NCI-H2029 treated with DMSO at 0.1 percent for 48 hours (cell line): Measurements from ENCODE around the gene LOC128125822.
"Not testable (repeated sequence)": the region's sequence is repeated elsewhere in the genome, so short reads cannot be mapped to it uniquely, and the experiment has no call there.

Experiments
- DNase-seq: peaks from one replicate; lab custom pipeline; 2025; lab: John Stamatoyannopoulos, UW

LOC128125822 gene

DNA sequence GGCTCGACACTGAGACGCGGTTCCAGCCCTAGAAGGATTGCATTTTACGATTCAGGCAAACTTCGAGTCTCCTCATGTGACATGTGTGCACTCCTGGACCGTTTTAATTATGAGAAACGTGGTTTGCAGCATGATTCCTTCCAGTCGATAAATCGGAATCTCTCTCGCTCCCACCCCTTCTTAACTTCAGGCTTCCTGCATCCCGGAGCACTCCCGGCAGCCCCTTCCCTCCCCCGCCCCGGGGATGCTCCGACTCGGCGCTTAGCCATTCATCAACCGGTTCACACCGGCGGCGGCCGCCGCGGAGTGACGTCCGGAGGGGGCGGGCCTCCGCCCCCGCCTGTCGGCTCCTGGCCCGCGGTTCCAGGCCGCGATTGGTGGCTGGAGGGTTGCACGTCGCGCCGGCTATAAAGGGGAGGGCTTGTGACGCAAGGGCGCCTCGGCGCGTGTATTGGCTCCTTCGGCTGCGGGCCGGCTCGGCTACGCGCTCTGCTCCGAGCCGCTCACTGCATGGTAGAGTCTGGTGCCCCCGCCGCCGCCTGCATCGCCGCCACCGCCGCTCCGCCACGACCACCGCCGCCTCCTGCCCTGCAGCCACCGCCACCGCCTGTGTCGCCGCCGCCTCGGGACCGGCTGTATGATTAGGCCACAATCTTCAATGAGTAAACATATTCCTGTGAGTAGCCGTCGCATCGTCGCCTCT lies at the start of gene LOC128125822, which contains the start of gene PTP4A1:
Gene LOC128125822, plus strand, starts transcription at position 437 of the 703 bp plus-strand sequence.
Gene PTP4A1, plus strand, starts transcription at position 437 of the 703 bp plus-strand sequence. CDS start 4,401 bp downstream, outside the sequence.
- peak; percentile 85 for DNase-seq

- not testable (repeated sequence) for DNase-seq
Observed at GRCh38 chr6:63522911-63523287, 49.4 kb upstream of the LOC128125822 start.

GRCh38 chr6:63523630-63524029 lies 48.6 kb upstream of the LOC128125822 start:
- DNase-seq, result no peak

DNA sequence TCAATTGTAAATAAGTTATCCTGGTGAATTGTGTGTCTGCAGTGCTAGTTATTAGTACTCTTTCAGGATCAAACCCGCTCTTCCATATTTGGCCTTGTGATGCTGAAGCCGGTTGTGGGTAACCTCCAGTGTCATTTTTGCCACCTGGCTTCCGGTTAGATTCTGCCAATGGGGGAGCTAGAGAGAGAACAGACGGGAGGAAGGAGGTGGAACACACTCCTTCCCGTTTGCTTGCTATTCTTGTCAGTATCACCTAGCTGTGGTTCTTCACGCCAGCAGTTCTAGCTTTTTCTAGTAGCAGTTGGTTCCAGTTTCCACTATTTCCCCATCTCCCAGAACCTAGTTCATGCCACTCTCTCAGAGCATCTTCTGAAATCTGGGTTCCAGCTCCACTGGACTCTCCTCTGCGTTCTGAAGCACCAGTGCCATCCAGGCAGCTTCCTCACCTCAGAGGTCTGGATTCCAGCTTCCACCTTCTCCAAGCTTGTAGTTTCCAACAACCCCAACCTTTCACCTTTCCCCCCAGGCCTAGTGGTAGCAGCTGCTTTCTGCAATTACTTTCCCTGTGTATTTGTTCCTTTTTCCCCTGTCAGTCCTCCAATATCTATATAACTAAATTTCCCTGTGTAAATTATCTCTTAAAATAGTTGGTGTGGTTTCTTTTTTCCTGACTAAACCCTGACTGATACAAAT lies 46.9 kb upstream of the LOC128125822 start:
- no peak for DNase-seq

- DNase-seq, result no peak
Observed at GRCh38 chr6:63526931-63527330, 45.3 kb upstream of the LOC128125822 start.

- DNase-seq, result no peak
Observed at GRCh38 chr6:63527658-63528514, 44.4 kb upstream of the LOC128125822 start.

DNA sequence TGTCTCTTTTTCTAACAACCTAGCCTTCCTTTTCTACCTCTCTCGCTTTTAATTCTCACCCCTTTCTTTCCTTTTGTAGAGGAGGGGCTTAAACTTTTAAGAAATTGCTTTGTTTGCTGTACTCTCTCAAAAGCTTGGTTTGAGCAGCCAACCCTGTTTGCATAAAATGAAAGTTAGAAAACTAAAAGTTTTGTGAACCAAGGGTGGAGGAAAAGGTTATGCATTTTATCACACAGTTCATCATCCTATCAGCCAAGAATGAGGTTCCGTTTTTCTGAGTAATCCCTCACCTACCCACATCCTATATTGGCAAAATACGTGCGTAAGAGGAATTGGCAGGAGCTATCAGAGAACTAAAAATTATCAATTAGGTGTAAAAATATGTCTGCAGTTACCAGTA lies 42.8 kb upstream of the LOC128125822 start:
- DNase-seq, result no peak

- DNase-seq, result no peak
Observed at GRCh38 chr6:63530182-63530581, 42.1 kb upstream of the LOC128125822 start.

DNA sequence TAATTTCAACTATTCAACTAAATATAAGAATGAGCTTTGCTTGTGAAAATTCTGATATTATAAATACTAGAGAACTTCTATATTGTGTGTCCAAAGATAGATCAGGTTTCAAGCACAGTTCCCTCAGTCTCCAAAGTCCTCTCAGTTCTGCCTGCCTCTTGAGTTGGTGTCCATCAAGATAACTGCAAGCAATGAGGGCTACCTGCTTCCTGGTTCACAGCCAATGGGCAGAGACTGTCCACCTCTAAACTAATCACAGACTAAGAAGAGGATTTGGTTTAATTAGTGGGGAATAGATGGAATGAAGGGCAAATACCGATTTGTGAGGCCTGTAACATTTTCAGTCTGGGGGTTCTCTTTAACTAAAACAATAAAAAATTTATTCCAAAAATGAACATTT lies 41.3 kb upstream of the LOC128125822 start:
- DNase-seq, result no peak

DNA sequence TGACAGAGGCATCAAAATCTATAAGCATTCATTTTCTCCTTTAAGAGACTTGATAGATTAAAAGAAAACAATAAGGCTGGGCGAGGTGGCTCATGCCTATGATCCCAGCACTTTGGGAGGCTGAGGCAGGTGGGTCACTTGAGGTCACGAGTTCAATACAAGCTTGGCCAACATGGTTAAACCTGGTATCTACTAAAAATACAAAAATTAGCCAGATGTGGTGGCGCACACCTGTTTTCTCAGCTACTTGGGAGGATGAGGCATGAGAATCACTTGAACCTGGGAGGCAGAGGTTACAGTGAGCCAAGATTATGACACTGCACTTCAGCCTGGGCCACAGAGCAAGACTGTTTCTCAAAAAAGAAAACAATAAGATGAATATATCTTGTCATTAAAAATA lies 39.3 kb upstream of the LOC128125822 start:
- no peak for DNase-seq

DNA sequence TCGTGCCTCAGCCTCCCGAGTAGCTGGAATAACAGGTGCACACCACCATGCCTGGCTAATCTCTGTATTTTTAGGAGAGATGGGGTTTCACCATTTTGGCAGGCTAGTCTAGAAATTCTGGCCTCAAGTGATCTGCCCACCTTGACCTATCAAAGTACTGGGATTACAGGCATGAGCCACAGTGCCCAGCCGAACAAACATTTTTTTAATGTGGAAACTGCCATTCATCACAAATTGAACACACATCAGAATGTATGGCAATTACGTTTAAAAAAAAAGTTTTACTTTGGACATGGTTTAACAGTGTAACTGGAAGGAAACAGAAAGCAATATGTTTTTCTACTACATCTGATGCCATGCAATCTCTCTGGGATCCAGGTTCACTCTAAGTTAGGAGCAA lies 38.3 kb upstream of the LOC128125822 start:
- no peak for DNase-seq

DNA sequence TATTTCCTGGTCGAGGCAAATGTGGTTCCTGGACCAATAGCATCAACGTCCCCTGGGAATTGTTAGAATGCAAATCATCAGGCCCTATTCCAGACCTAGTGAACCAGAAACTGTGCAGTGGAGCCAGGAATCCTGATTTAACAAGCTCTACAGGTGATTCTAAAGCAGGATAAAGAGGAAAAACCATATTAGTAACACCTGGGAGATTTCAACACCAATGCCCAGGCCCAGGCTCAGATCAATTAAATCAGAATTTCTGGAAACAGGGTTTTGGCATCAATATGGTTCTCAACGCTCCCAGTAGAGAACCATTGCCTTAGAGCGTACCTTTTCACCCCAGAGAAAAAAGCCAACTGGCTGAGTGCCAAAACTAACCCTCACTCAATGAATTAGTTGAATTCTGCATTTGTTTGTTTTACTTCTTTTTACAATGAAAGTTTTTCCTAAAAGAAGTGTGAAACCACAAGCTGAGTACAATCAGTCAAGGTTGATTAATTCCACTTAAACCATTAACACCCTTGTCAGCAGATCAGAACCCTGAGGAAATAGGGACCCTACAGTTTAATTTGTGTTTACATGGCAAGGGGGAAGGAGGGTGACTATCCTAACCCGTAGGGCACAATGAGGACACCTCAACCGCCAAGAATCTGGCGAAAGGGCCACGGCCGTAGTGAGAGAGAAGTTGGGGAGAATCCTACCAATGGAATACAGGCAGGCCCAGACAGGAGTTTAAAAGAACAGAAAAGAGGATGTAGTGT lies 34.9 kb upstream of the LOC128125822 start:
- no peak for DNase-seq

DNA sequence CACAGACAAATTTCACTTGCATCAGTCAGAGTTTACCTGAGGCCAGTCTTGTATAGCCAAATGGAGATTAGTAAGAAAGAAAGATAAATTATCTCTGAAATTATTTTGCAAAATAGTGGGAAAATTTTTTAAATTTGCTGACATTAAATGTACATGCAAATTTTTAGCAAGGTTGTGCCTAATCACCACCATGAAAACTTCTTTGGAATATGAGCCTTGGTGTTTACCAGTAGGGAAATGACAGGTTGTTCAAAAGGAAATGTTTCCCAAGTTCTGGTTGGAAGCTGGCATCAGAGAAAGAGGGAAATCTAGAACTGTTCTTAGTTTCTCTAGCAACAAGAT lies 34.4 kb upstream of the LOC128125822 start:
- DNase-seq, result no peak

DNA sequence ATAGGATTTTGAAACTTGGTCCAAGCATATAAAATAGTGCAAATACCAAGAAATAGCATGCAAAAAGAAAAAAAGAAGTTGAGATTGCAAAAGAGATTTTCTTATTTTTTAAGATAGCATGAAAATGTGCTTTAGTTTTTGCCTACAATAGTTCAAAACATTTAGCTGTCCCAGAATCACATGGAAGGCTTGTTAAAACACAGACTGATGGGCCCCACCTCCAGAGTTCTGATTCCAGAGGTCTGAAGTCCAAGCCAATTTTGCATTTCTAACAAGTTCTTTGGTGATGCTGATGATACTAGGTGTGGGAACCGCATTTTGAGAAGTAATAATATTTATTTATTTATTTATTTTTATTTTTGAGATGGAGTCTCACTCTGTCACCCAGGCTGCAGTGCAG lies 33.7 kb upstream of the LOC128125822 start:
- DNase-seq, result no peak

DNA sequence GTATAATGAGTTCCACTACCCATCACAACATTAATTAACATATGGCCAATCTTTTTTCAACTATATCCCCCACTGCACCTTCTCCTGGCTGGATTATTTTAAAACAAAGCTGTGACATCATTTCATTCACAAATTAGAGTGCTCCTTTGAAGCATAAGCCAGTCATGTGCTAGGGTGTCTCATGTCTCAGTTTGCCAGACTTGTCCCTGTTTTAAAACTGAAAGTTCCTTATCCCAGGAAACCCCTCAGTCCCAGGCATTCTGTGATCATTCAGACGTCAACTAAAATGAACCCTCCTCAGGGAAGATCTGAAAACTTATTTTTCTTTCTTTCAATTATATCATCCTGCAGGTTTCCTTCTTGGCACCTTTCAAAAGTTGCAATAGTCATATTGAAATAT lies 29.3 kb upstream of the LOC128125822 start:
- no peak for DNase-seq

DNA sequence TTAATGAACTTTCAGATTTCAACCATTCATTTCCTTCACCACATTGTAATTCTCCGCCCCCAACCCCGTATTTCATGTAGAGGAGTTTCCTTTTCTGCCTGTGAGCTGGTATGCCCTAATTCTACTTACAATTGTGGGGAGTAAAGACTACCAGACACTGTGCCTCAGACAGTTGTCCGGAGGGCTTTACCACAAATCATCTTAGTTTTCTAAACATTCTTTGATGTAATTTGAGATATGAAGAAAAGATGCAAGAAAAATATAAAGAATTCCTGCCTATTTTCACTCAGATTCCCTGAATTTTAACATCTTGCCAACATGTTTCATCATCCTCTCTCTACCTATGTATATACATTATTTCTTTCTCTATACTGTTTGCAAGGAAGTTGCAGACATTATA lies 28.3 kb upstream of the LOC128125822 start:
- DNase-seq, result no peak

DNA sequence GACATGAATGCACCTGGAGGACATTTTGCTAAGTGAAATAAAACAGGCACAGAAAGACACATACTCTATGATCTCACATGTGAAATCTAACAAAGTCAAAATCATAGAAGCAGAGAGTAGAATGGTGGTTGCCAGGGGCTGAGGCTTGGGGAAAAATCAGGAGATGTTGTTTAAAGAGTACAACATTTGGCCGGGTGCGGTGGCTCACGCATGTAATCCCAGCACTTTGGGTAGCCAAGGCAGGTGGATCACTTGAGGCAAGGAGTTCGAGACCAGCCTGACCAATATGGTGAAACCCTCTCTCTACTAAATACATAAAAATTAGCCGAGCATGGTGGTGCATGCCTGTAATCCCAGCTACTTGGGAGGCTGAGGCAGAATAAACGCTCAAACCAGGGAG lies 26.0 kb upstream of the LOC128125822 start:
- no peak for DNase-seq

DNA sequence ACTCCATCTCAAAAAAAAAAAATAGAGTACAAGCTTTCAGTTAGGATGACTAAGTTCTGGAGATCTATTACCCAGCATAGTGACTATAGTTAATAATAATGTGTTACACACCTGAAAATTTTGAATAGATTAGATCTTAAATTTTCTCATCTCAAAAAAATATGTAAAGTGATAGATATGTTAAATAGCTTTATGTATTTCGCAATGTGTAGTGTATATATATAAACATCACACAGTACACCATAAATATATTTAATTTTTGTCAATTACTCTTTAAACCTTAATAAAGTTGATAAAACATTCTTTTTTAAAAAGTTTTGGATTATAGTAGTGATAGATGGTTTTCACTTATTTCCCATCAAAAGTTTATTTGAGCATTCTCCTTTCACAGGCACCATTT lies 25.6 kb upstream of the LOC128125822 start:
- DNase-seq, result no peak

GRCh38 chr6:63549076-63549475 lies 23.2 kb upstream of the LOC128125822 start:
- DNase-seq, result no peak

- no peak for DNase-seq
Observed at GRCh38 chr6:63553208-63553607, 19.1 kb upstream of the LOC128125822 start.

DNA sequence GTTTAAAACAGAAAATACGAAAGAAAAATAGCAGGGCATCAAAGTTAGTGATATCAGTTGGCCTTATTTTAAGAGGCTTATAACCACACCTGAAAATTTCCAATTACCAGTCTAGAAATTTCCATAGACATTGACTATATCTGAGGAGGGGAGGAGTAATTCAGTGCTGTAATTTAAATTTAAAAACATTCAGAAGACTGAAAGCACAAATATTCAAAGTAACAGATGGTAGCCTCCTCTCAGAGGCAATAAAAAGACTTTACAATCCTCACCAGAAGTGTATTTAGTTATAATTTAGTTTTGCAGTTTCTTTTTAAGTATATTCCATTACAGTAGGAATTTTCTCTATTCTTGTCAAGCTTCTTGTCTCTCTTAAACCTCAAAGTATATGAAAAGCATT lies 18.4 kb upstream of the LOC128125822 start:
- DNase-seq, result no peak

GRCh38 chr6:63554782-63555181 lies 17.5 kb upstream of the LOC128125822 start:
- DNase-seq, result no peak
